ENCODE results near the gene NLE1.
"Not testable (repeated sequence)": the region's sequence is repeated elsewhere in the genome, so short reads cannot be mapped to it uniquely, and the experiment has no call there.

Gene NLE1

DNA sequence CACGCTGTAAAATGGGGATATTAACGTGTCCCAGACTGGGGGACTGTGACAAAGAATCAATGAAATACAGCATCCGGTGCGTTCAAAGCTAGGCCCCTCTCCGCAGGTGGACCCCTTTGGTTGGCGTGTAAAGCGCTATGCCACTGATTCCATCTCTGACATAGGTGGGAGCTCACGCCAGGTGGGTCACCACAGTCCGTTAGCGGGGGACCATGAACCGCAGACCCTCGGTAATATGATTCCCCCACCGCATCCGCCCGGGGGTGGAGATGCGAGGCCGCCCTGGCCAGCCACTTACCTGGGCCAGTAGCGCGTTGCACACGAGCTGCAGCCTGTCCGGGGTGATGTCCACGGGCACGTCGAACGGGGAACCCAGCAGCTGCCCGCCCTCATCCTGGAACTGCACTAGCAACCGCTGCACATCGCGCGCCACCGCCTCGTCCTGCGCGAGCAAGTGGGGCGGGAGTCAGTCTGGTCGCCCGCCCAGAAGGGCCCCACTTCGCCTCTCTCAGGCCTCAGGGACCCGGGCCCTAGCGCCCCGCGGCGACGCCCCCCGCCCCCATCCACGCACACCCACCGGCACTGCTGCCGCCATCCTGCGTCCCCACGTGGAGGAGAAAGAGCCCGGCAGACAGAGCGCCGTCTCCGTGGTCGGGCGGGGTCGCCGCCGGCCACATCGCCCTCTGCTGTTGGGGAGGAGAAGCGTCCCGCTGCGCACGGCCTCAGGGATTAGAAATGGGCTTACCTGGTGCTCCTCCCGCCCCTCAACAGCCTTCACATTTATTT, at the start of gene NLE1:
Gene NLE1, minus strand, starts transcription at position 623 of the 786 bp plus-strand sequence. Its CDS starts 28 bp downstream, at position 595.
- DNase-seq: peak; percentile 85

DNA sequence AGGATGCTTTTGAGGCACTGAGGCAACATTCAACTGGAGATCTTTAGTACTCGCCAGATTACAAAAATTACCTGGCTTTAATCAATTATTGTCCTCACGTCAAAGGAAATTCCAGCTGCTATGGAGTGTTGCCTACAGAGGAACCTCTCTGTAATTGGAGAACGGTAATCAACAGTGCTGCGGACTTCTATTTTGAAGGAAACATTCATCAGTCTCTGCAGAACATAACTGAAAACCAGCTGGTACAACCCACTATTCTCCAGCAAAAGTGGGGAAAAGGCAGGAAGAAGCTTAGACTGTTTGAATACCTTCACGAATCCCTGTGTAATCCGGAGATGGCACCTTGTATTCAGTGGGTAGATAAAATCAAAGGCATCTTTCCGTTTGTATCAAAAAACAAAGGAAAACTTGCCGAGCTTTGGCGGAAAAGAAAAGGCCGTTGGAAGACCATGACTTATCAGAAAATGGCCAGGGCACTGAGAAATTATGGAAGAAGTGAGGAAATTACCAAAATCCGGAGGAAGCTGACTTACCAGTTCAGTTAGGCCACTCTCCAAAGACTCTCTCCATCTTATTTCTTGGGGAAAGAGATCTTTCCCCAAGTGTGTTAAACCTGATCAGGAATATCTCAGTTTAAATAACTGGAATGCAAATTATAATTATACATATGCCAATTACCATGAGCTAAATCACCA, 49.0 kb upstream of the NLE1 start:
- no peak for DNase-seq

DNA sequence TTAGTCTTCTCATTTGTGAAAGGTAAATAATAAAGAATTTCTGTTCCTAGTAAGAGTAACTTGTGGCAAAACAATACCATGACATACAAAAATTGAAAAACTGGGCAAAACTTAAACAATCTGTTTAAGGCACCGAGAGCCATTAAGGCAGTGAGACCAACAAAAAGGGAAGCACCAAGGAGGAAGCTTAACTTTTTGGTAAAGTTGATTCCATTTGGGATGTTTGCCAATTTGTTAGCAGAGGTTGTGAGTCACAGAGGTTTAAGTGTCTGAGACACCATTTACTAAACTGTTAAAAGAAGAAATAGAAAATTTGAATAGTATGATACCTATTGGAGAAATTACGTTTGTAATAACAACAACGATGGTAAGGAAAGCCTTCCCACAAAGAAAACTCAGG, 47.2 kb upstream of the NLE1 start:
- peak; percentile 72 for DNase-seq

GRCh38 chr17:35188111-35188510, 46.0 kb upstream of the NLE1 start:
- no peak for DNase-seq

DNA sequence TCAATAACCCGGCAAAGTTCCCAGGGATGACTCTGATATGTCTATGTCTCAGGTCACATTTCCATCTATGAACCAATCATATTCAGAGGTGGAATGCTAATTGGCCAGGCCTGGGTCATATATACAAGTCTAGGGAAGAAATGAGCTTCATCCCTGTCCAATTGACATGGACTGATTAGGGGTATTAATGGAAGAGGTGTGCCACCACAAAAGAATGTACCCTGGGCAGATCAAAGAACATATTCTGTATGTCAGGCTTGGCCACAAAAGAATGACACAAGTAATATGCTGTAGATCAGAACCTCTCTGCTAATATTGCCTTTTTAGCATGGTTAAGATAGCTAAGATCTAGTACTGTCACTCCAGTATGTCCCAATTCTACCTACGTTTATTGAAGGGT, 45.4 kb upstream of the NLE1 start:
- no peak for DNase-seq

DNA sequence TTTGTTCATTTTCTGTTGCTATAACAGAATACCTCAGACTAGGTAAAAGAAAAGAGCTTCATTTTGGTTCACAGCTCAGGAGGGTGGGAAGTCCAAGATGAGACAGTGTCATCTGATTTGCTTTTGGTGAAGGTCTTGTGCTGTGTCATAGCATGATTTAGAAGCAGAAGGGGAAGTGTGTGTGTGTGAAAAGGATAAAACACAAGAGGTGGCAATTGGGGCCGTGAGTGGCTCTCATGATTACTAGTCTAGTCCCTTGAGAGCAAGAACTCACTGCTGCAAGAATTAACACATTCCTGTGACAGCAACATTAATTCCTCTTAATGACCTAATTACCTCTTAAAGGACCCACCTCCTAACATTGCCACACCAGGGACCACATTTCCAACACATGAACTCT, 43.7 kb upstream of the NLE1 start:
- DNase-seq: peak; percentile 17

DNA sequence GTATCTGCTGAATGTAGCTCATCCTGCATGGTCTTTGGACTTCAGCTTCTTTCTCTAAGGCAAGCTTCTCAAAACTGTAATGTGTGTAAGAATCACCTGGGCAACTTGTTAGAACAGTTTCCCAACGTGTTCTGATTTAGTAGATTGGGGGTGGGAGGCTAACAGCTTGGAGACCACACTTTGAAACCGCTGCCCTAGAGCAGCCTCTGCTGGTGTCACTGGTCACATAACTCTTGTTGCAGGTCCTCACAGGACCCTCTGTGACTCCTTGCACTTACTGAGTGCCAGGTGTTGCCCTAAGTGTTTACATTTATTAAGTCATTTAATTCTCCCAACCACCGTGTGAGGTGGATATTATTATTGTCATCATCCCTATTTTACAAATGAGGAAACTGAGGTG, 42.2 kb upstream of the NLE1 start:
- no peak for DNase-seq

DNA sequence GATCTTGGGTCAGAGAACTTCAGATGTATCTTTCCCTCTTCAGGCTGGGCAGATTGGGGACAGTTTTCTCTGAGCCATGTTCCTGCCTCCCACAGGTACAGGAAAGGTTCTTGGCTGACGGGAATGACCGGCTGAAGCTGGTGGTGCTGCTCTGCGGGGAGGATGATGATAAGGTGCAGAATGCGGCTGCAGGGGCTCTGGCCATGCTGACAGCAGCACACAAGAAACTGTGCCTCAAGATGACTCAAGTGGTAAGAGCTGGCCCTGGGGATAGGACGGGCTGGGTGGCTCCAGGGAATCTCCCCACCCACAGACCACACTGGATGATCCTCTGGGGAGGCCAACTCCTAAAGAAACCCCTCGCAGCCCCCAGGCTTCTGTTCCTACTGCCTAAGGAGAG, 41.2 kb upstream of the NLE1 start:
- DNase-seq: no peak

- not testable (repeated sequence) for DNase-seq
Measured at GRCh38 chr17:35179379-35179778, 37.3 kb upstream of the NLE1 start.

GRCh38 chr17:35176897-35177296, 34.8 kb upstream of the NLE1 start:
- DNase-seq: no peak

- no peak for DNase-seq
Measured at GRCh38 chr17:35175638-35176415, 33.7 kb upstream of the NLE1 start.

- no peak for DNase-seq
Measured at GRCh38 chr17:35174835-35175334, 32.8 kb upstream of the NLE1 start.

DNA sequence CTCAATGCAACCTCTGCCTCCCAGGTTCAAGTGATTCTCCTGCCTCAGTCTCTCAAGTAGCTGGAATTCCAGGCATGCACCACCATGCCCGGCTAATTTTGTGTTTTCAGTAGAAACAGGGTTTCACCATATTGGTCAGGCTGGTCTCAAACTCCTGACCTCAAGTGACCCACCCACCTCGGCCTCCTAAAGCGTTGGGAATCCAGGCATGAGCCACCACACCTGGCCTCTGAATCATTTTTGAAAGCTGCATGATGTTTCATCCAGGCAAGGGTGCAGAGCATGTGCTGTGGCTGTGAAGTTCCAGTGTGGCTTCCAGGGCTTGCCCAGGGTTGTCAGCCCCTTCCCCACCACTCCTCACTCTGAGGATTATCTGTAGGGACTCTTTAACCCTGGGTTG, 30.2 kb upstream of the NLE1 start:
- not testable (repeated sequence) for DNase-seq

GRCh38 chr17:35171834-35172233, 29.7 kb upstream of the NLE1 start:
- DNase-seq: peak; percentile 70

DNA sequence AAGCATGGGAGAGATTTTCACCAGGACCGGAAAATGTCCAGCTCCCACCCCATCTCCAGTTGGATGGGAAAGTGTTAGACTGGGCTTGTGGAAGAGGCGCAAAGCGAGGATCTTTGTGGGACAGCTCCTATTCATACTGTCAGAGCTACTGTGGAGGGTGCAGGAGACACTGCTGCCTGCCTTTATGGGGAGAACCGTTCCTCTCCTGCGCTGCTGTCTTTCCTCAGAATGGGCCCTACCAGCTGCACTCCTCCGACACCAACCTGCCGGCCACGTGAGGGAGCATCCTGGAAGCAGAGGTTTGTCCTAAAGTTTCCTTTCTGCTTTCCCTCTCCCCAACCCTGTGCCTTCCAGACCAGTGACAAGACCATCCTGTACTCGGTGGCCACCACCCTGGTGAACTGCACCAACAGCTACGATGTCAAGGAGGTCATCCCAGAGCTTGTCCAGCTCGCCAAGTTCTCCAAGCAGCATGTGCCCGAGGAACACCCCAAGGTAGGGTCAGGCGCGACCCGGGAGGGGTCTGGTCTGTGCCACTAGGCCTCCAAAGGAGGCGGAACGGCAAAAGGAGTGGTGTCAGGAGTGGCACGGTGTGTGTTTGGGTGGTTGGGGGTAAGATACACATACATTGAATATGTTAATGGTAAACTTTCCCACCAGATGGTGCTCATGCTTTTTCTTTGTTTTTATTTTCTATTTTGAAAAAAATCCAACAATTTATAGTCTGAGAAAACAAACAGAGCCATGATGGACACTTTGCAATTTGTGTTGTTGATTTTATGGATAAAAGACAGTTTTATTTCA, 29.1 kb upstream of the NLE1 start:
- peak; percentile 75 for DNase-seq

DNA sequence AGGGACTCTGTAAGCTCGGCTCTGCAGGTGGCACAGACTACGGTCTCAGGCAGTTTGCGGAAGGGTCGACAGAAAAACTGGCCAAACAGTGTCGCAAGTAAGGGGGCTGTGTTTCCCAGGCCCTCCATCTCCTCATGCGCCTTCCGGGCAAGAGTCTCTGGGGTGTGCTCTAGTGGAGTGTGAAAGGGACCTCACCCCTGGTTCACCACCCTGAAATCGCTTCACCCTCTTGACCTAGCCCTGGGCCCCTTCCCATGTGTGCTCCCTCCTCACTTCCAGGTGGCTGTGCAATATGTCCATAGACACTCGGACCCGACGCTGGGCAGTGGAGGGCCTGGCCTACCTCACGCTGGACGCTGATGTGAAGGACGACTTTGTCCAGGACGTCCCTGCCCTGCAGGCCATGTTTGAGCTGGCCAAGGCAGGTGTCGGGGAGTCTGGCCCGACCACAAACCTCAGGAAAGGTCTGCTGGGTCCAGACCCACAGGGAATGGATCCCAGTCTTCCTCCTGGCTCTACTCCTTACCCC, 27.8 kb upstream of the NLE1 start:
- no peak for DNase-seq

DNA sequence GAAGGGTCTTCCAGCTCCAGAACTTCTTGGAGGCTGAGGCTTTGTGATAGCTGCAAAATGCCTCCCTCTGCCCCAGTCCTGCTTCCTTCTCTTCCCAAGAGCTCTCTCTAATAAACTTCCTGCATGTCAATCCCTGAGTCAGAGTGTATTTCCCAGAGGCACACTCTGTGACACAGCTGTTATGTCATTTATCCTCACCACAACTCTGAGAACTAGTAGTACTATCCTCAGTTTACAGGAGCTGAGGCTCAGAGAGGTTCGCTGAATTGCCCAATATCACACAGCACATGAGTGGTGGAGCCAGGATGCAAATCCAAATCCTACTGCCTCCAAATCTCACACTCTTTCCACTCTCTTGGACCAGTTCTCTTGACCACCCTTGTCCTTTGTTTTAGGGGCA, 25.6 kb upstream of the NLE1 start:
- DNase-seq: no peak

- DNase-seq: no peak
Measured at GRCh38 chr17:35167046-35167445, 24.9 kb upstream of the NLE1 start.

DNA sequence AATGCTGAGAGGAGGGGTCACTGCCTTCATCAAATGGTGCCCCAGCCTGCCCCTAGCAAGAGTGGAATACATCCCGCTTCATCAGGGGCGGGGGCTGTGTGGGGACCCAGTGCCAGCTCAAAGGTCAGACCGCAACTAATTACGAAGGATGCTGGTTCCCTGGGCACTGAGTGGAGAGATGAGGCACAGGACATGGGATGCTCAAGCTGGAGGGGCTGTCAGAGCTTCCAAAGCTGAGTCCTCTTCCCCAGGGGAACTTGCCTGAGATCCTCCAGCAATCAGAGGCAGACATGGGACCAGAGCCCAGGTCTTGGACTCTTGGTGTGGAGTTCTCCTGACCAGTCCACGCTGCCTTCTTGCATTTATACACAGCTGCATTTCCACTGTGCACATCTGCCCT, 24.4 kb upstream of the NLE1 start:
- no peak for DNase-seq

- DNase-seq: no peak
Measured at GRCh38 chr17:35164716-35165115, 22.6 kb upstream of the NLE1 start.

DNA sequence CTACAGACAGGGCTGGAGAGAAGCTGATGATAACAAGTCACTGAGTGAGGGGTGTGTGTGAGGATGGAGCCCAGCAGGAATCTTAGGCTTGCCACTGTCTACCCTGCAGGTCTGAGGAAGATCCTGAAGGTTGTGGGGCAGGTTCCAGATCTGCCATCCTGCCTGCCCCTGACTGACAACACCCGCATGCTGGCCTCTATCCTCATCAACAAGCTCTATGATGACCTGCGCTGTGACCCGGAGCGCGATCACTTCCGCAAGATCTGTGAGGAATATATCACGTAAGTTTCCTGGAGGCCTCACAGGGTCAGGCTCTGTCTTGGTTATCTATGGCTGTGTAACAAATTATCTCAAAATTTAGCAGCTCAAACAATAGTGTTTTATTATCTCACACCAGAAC, 21.8 kb upstream of the NLE1 start:
- no peak for DNase-seq

DNA sequence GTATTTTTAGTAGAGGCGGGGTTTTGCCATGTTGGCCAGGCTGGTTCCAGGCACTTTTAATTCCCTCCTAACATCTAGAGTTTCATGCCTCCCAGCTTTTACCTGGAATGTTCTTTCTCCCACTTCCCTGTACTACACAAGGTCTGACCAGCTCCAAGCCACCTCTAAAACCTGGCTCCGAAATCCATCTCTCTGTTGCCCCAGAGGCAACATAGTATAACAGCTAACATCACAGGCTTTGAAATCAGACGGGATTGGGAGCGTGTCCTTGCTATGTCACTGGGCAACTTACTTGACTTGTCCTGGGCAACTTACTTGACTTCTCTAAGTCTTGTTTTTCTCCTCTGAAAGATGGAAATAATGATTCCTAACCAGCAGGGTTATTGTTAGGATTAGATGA, 20.7 kb upstream of the NLE1 start:
- no peak for DNase-seq
